Psoas muscle (tissue), 8 donors: ENCODE measurements around the gene CTBS. TPM values are rescaled to one million over a fixed set of nuclear protein-coding genes. Genes with fewer than 3 reads are reported as not detected.

Experiments
- ATAC-seq, 4 donors: fragments of 200-7000 bp; cut with Tn5 transposase; one replicate each; pipeline ENCODE4 v1.9.1; 2020; ENCODE audit warnings: moderate library complexity in 3 of 4, mild to moderate bottlenecking in 2 of 4
- DNase-seq, 2 donors: peaks; one replicate each; pipeline ENCODE4 v3.0.0-alpha.2; 2020
- H3K27ac ChIP-seq: fragments of 200-600 bp; one replicate; pipeline ENCODE4 v1.8.0; 2022
- H3K27me3 ChIP-seq, 3 donors: fragments of 200-600 bp in 1 of 3; one replicate each; pipeline versions ENCODE4 v1.6.1 to v1.8.0; 2013 to 2022; ENCODE audit warnings: low read length in 2 of 3, mild to moderate bottlenecking in 2 of 3, moderate library complexity in 1 of 3; ENCODE audit not compliant: insufficient read depth in 3 of 3
- H3K36me3 ChIP-seq, 2 donors: fragments of 200-600 bp in 1 of 2; one replicate each; pipeline versions ENCODE4 v1.6.1 to v1.8.0; 2013 to 2022; ENCODE audit warnings: low read depth in 1 of 2, mild to moderate bottlenecking in 1 of 2, moderate library complexity in 1 of 2; ENCODE audit not compliant: insufficient read depth in 1 of 2
- H3K4me1 ChIP-seq: fragments of 200-600 bp; one replicate; pipeline ENCODE4 v1.8.0; 2022
- H3K4me3 ChIP-seq: fragments of 200-600 bp; one replicate; pipeline ENCODE4 v1.8.0; 2022; ENCODE audit warnings: mild to moderate bottlenecking
- H3K9me3 ChIP-seq: fragments of 200-600 bp; one replicate; pipeline ENCODE4 v1.8.0; 2022
- CTCF ChIP-seq: fragments of 200-600 bp; IDR thresholded peaks from one replicate; pipeline ENCODE4 v1.8.0; 2022; ENCODE audit warnings: antibody characterized with exemption
- WGBS, 3 donors: extraction: QIAGEN DNeasy Blood & Tissue Kit; methylation state at CpG; one replicate each; pipeline versions ENCODE4 v1.1.6 to v1.1.7; 2013; 5-methylcytosine and 5-hydroxymethylcytosine counted together
- intact Hi-C, 2 donors: fragments of 100-400 bp; cut with DNase I; formaldehyde crosslinking; loops; one replicate each; pipeline versions ENCODE4 v1.11.0 to v1.14.2; 2022
- polyA plus RNA-seq, 3 donors: library from polyadenylated mRNA; stranded (reverse); fragments of 200-250 nt; gene quantifications; one replicate each; pipeline ENCODE4 v1.2.3, GENCODE V29; 2013
- total RNA-seq, 4 donors: library from RNA; stranded (reverse); fragmentation: NEBNext Ultra II Directional in 2 of 4; extraction: Animal tissue kit (Norgen Biotek cat#: 25700) in 2 of 4; gene quantifications; one replicate each; pipeline versions ENCODE4 v1.2.1 to v1.2.4, GENCODE V29; 2021 to 2023
- donor health status: healthy with polysubstance abuse.
- donor health status: DM: no; HTN: no; CAD: no; lungs with moderate emphysema.
- donor health status: Bipolar disorder and iron deficiency.
- donor health status: healthy.
- donor health status: DM: yes; HTN: yes; CAD: no.
- donor health status: DM: no; HTN: no; CAD: no.
- donor health status: DM: no; HTN: no; CAD: no.
- donor health status: DM: yes; HTN: yes; CAD: no.

CTBS gene
- total and polyA plus RNA-seq, 7 donors = 1.8 to 5.2 (median 4.4) TPM

- Histone ChIP-seq H3K36me3 (peaks cover 4 to 11% of the 10 kb centered on the region in 2 donors), H3K27me3 (no peaks in the 10 kb centered on the region), H3K27ac (peak overlapping the region; percentile 97), H3K9me3 (peaks cover 11% of the 10 kb centered on the region), H3K4me3 (peak overlapping the region; percentile 76), H3K4me1 (peaks cover 42% of the 10 kb centered on the region)
- WGBS, 3 donors = 0 to 1% (median 0%) methylated on average over 36 to 47 of the region's 47 CpGs
- DNase-seq (peak in 1 of 2 donors; percentile 85), ATAC-seq (peak; percentile 72 to 78 (median 75))
- intact Hi-C loops = loop anchor here (2.0 to 10.0 kb wide), 7 partner anchors 27 to 759 kb away; partner anchors contain the start of genes CTBS (in 2 of the 2), RPF1 (in 1 of the 2) and SAMD13 (in 1 of the 2)
- no peak for TF ChIP-seq CTCF
Measured at GRCh38 chr1:84505493-84506001, 68.7 kb downstream of the CTBS start.

GRCh38 chr1:84504580-84505492 is 69.4 kb downstream of the CTBS start:
- peaks cover 46% of the 10 kb centered on the region for H3K4me1 ChIP-seq
- H3K4me3 ChIP-seq = peak overlapping the region; percentile 76
- ATAC-seq (no peak), DNase-seq (no peak)
- H3K27ac ChIP-seq = peak overlapping the region; percentile 97
- intact Hi-C loops = loop anchor here (2.0 to 10.0 kb wide), 6 partner anchors 67 to 760 kb away; partner anchors contain the start of genes CTBS (in 2 of the 2) and SAMD13 (in 1 of the 2)
- H3K9me3 ChIP-seq = peaks cover 11% of the 10 kb centered on the region
- WGBS, 3 donors = 5 to 9% (median 5%) methylated on average over 17 of the region's 17 CpGs
- H3K27me3 ChIP-seq = no peaks in the 10 kb centered on the region
- peaks cover 7 to 18% of the 10 kb centered on the region in 2 donors for H3K36me3 ChIP-seq
- no peak for TF ChIP-seq CTCF

- H3K36me3 ChIP-seq = peaks cover 9 to 36% of the 10 kb centered on the region in 2 donors
- H3K9me3 ChIP-seq = no peaks in the 10 kb centered on the region
- no peaks in the 10 kb centered on the region for H3K27me3 ChIP-seq
- WGBS, 3 donors = 37 to 52% (median 38%) methylated on average over 5 of the region's 5 CpGs
- H3K27ac ChIP-seq = no peak overlapping the region
- no peak for DNase-seq
- intact Hi-C loops = loop anchor here in 1 of 2 donors (10.0 kb wide), 2 partner anchors 102 to 762 kb away; no protein-coding TSS in a partner anchor
- H3K4me3 ChIP-seq = no peak overlapping the region
- ATAC-seq = no peak
- no peak for TF ChIP-seq CTCF
- H3K4me1 ChIP-seq = peaks cover 46% of the 10 kb centered on the region
Measured at GRCh38 chr1:84502927-84503326, 71.3 kb downstream of the CTBS start.

Other genes starting within 250 kb of the CTBS start
- gene DNASE2B, start 176.0 kb downstream of the CTBS start, total RNA-seq = 1 to 10 TPM in 1 of 4 donors, under 1 TPM in 1, not detected in 2; 0.50 to 3.1 TPM
- 1 to 10 TPM in 1 of 3 donors, under 1 TPM in 2; 0.18 to 1.1 (median 0.84) TPM for gene DNASE2B, start 176.0 kb downstream of the CTBS start, polyA plus RNA-seq
- gene RPF1, start 95.2 kb downstream of the CTBS start, total RNA-seq = 10 to 100 TPM; 29.2 to 38.5 (median 32.0) TPM
- 10 to 100 TPM; 44.7 to 75.5 (median 69.4) TPM for gene RPF1, start 95.2 kb downstream of the CTBS start, polyA plus RNA-seq
- gene SPATA1, start 68.1 kb downstream of the CTBS start, total RNA-seq = 1 to 10 TPM in 1 of 4 donors, under 1 TPM in 2, not detected in 1; 0.92 to 1.4 (median 0.93) TPM
- under 1 TPM in 2 of 3 donors, not detected in 1; 0.08 to 0.26 TPM for gene SPATA1, start 68.1 kb downstream of the CTBS start, polyA plus RNA-seq
- gene GNG5, start 67.9 kb downstream of the CTBS start, total RNA-seq = 100 to 1,000 TPM; 112 to 163 (median 141) TPM
- gene GNG5, start 67.9 kb downstream of the CTBS start, polyA plus RNA-seq = 100 to 1,000 TPM; 211 to 313 (median 293) TPM
- gene SSX2IP, start 116.0 kb upstream of the CTBS start, total RNA-seq = 1 to 10 TPM; 4.4 to 8.6 (median 7.9) TPM
- gene SSX2IP, start 116.0 kb upstream of the CTBS start, polyA plus RNA-seq = 10 to 100 TPM in 1 of 3 donors, 1 to 10 TPM in 2; 2.2 to 12.8 (median 2.6) TPM